ENCODE results near the gene ATP13A4.

ATP13A4 gene

GRCh38 chr3:193589129-193589528 is 34.4 kb upstream of the ATP13A4 start:
- no peaks in the 10 kb centered on the region for H4K20me1 ChIP-seq (ENCODE audit: control insufficient read depth, insufficient read depth, low read depth, low read length)
- no peaks in the 10 kb centered on the region for H3F3A ChIP-seq (ENCODE audit: control insufficient read depth, insufficient read depth)
- no peaks in the 10 kb centered on the region for H3K9me2 ChIP-seq (replicated peaks; ENCODE audit: control insufficient read depth, low read length)
- TF ChIP-seq EZH2phosphoT487 (IDR thresholded peaks at IDR 0.05; ENCODE audit: borderline replicate concordance, low read length) = no peak
- TF ChIP-seq, protein P1, sequence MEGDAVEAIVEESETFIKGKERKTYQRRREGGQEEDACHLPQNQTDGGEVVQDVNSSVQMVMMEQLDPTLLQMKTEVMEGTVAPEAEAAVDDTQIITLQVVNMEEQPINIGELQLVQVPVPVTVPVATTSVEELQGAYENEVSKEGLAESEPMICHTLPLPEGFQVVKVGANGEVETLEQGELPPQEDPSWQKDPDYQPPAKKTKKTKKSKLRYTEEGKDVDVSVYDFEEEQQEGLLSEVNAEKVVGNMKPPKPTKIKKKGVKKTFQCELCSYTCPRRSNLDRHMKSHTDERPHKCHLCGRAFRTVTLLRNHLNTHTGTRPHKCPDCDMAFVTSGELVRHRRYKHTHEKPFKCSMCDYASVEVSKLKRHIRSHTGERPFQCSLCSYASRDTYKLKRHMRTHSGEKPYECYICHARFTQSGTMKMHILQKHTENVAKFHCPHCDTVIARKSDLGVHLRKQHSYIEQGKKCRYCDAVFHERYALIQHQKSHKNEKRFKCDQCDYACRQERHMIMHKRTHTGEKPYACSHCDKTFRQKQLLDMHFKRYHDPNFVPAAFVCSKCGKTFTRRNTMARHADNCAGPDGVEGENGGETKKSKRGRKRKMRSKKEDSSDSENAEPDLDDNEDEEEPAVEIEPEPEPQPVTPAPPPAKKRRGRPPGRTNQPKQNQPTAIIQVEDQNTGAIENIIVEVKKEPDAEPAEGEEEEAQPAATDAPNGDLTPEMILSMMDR (IDR thresholded peaks at IDR 0.05; ENCODE audit: low read depth, low read length, poor library complexity, severe bottlenecking) = no peak
- H3K9me3 ChIP-seq (ENCODE audit: control insufficient read depth, insufficient read depth, low read length) = no peaks in the 10 kb centered on the region
- H3K27ac ChIP-seq (ENCODE audit: low read depth, low read length) = no peak overlapping the region
- H3K4me2 ChIP-seq (ENCODE audit: low read length) = no peak overlapping the region
- peaks cover 11% of the 10 kb centered on the region for H3K4me1 ChIP-seq (ENCODE audit: control insufficient read depth, low read length)
- H3K4me3 ChIP-seq (ENCODE audit: low read length) = no peak overlapping the region
- no peaks in the 10 kb centered on the region for H3K27me3 ChIP-seq (ENCODE audit: control insufficient read depth, low read length)
- H3K79me2 ChIP-seq (ENCODE audit: control insufficient read depth, low read length) = peaks cover 23% of the 10 kb centered on the region
- H3K36me3 ChIP-seq (ENCODE audit: control insufficient read depth, low read length) = no peaks in the 10 kb centered on the region

GRCh38 chr3:193586526-193586925 is 31.8 kb upstream of the ATP13A4 start:
- Histone ChIP-seq H3K27me3 (ENCODE audit: control insufficient read depth, low read length) (no peaks in the 10 kb centered on the region; the same call in 1 of the 2 replicates), H3K36me3 (ENCODE audit: control insufficient read depth, low read length) (no peaks in the 10 kb centered on the region), H3K4me2 (ENCODE audit: low read length) (no peak overlapping the region), H3K4me1 (ENCODE audit: control insufficient read depth, low read length) (no peaks in the 10 kb centered on the region; the same call in 1 of the 2 replicates), H3K79me2 (ENCODE audit: control insufficient read depth, low read length) (no peaks in the 10 kb centered on the region), H4K20me1 (ENCODE audit: control insufficient read depth, insufficient read depth, low read depth, low read length) (no peaks in the 10 kb centered on the region), H3K27ac (ENCODE audit: low read depth, low read length) (no peak overlapping the region), H3F3A (ENCODE audit: control insufficient read depth, insufficient read depth) (no peaks in the 10 kb centered on the region), H3K9me2 (replicated peaks; ENCODE audit: control insufficient read depth, low read length) (no peaks in the 10 kb centered on the region), H3K4me3 (ENCODE audit: low read length) (no peak overlapping the region), H3K9me3 (ENCODE audit: control insufficient read depth, insufficient read depth, low read length) (no peaks in the 10 kb centered on the region)
- TF ChIP-seq, protein P1 (IDR thresholded peaks at IDR 0.05; ENCODE audit: low read depth, low read length, poor library complexity, severe bottlenecking) = no peak
- no peak for TF ChIP-seq EZH2phosphoT487 (IDR thresholded peaks at IDR 0.05; ENCODE audit: borderline replicate concordance, low read length)

GRCh38 chr3:193585530-193585929 is 30.8 kb upstream of the ATP13A4 start:
- Histone ChIP-seq H3K9me3 (ENCODE audit: control insufficient read depth, insufficient read depth, low read length) (no peaks in the 10 kb centered on the region), H3K27me3 (ENCODE audit: control insufficient read depth, low read length) (no peaks in the 10 kb centered on the region; the same call in 1 of the 2 replicates), H3K79me2 (ENCODE audit: control insufficient read depth, low read length) (no peaks in the 10 kb centered on the region), H3K4me1 (ENCODE audit: control insufficient read depth, low read length) (no peaks in the 10 kb centered on the region), H3K4me3 (ENCODE audit: low read length) (no peak overlapping the region), H3F3A (ENCODE audit: control insufficient read depth, insufficient read depth) (no peaks in the 10 kb centered on the region), H3K4me2 (ENCODE audit: low read length) (no peak overlapping the region), H3K27ac (ENCODE audit: low read depth, low read length) (no peak overlapping the region), H4K20me1 (ENCODE audit: control insufficient read depth, insufficient read depth, low read depth, low read length) (no peaks in the 10 kb centered on the region), H3K9me2 (replicated peaks; ENCODE audit: control insufficient read depth, low read length) (no peaks in the 10 kb centered on the region), H3K36me3 (ENCODE audit: control insufficient read depth, low read length) (no peaks in the 10 kb centered on the region)
- TF ChIP-seq, protein P1 (IDR thresholded peaks at IDR 0.05; ENCODE audit: low read depth, low read length, poor library complexity, severe bottlenecking) = no peak
- TF ChIP-seq EZH2phosphoT487 (IDR thresholded peaks at IDR 0.05; ENCODE audit: borderline replicate concordance, low read length) = no peak
